ENCODE results near the gene MALT1. TPM values are rescaled to one million over a fixed set of nuclear protein-coding genes. Genes with fewer than 3 reads are reported as not detected.

Gene MALT1
- total RNA-seq, 1 experiment from 2014 or later = 22.6 TPM

DNA sequence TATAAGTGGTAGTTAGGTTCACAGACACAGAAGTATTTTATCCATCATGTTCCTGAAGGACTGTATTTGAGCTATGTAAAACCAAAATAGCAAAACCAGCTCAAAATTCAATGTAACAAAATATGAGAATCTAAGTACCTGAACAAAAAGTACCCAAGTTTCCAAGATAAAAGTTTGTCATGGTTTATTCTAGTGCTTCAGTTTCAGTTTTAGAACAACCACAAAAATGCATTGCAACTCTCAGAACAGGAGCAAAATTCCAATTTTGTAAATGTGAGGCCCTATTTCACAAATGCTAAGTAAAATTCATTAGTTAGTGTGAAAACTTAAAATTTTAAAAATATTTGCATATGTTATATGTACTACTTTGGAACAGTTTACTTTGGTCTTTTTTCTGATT, 37.4 kb upstream of the MALT1 start:
- H3K4me1 ChIP-seq = peaks cover 13% of the 10 kb centered on the region
- peaks cover 8% of the 10 kb centered on the region for H3K4me1 Mint-ChIP-seq (ENCODE audit: low read depth, unreplicated experiment)
- no peaks in the 10 kb centered on the region for H3K27me3 Mint-ChIP-seq (ENCODE audit: insufficient read depth, unreplicated experiment)
- TF ChIP-seq, protein P1, sequence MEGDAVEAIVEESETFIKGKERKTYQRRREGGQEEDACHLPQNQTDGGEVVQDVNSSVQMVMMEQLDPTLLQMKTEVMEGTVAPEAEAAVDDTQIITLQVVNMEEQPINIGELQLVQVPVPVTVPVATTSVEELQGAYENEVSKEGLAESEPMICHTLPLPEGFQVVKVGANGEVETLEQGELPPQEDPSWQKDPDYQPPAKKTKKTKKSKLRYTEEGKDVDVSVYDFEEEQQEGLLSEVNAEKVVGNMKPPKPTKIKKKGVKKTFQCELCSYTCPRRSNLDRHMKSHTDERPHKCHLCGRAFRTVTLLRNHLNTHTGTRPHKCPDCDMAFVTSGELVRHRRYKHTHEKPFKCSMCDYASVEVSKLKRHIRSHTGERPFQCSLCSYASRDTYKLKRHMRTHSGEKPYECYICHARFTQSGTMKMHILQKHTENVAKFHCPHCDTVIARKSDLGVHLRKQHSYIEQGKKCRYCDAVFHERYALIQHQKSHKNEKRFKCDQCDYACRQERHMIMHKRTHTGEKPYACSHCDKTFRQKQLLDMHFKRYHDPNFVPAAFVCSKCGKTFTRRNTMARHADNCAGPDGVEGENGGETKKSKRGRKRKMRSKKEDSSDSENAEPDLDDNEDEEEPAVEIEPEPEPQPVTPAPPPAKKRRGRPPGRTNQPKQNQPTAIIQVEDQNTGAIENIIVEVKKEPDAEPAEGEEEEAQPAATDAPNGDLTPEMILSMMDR (IDR thresholded peaks at IDR 0.05; ENCODE audit: insufficient read depth in 1 of 2, low read depth in 1 of 2, low read length in 1 of 2, severe bottlenecking in 1 of 2, unreplicated experiment in 1 of 2) = no peak
- BruUV-seq (replicated peaks) = no TSS peak
- CTCF ChIA-PET = no interaction called here
- DNase-seq = no peak
- H3K27me3 ChIP-seq (replicated peaks; ENCODE audit: control insufficient read depth, insufficient read depth, low read length) = no peaks in the 10 kb centered on the region
- H3K9me3 Mint-ChIP-seq (ENCODE audit: unreplicated experiment) = no peaks in the 10 kb centered on the region
- H3K36me3 ChIP-seq (ENCODE audit: control insufficient read depth, insufficient read depth, low read length) = no peaks in the 10 kb centered on the region
- intact Hi-C loops (cut with micrococcal nuclease; ENCODE audit: unreplicated experiment) = no loop called here
- POLR2A ChIA-PET = no interaction called here
- H3K36me3 Mint-ChIP-seq (ENCODE audit: insufficient read depth, unreplicated experiment) = peaks cover 8% of the 10 kb centered on the region
- H3K9me3 ChIP-seq = no peaks in the 10 kb centered on the region
- no peak overlapping the region for H3K4me3 Mint-ChIP-seq (ENCODE audit: unreplicated experiment)
- no peak overlapping the region for H3K4me3 ChIP-seq (ENCODE audit: low read depth, low read length)
- H3K27ac Mint-ChIP-seq (ENCODE audit: unreplicated experiment) = no peak overlapping the region

DNA sequence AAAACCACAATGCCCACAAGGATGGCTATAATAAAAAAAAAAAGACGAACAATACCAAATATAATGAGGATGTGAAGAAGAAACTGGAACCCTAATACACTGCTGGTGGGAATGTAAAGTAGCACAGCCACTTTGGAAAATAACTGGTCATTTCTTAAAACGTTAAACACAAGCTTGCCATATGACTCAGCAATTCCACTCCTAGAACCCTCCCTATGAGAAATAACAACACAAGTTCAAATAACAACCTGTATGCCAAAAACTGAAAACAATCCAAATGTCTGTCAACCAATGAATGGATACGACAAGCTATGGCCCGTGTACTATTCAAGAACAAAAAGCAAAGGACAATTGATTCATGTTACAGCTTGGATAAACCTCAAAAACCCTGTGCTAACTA, 35.4 kb upstream of the MALT1 start:
- no peak overlapping the region for H3K4me3 Mint-ChIP-seq (ENCODE audit: unreplicated experiment)
- H3K27ac Mint-ChIP-seq (ENCODE audit: unreplicated experiment) = no peak overlapping the region
- intact Hi-C loops (cut with micrococcal nuclease; ENCODE audit: unreplicated experiment) = no loop called here

DNA sequence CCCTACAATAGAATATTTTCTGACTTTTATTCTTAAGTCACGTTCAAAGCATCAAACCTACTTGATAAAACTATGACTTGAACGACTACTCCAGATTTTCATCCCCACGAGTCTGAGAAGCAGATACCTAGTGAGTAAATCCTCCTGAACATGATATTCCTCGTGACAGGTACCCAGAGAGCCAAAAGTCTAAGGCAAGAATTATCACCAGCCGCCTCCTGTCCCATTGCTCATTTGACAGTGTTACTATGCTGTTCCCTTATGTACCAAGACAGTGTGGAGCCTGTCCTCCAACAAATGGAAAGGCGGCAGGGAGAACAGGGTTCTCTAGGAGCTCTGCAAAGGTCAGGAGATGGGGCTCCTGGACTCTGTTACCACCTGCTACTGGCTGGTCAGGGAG, 34.1 kb upstream of the MALT1 start:
- no peaks in the 10 kb centered on the region for H3K4me1 ChIP-seq
- no peaks in the 10 kb centered on the region for H3K36me3 ChIP-seq (ENCODE audit: control insufficient read depth, insufficient read depth, low read length)
- POLR2A ChIA-PET = no interaction called here
- Mint-ChIP-seq H3K27me3 (ENCODE audit: insufficient read depth, unreplicated experiment) (no peaks in the 10 kb centered on the region), H3K9me3 (ENCODE audit: unreplicated experiment) (no peaks in the 10 kb centered on the region), H3K36me3 (ENCODE audit: insufficient read depth, unreplicated experiment) (no peaks in the 10 kb centered on the region), H3K27ac (ENCODE audit: unreplicated experiment) (no peak overlapping the region), H3K4me3 (ENCODE audit: unreplicated experiment) (no peak overlapping the region), H3K4me1 (ENCODE audit: low read depth, unreplicated experiment) (no peaks in the 10 kb centered on the region)
- DNase-seq = no peak
- no peak overlapping the region for H3K4me3 ChIP-seq (ENCODE audit: low read depth, low read length)
- H3K9me3 ChIP-seq = no peaks in the 10 kb centered on the region
- CTCF ChIA-PET = no interaction called here
- no TSS peak for BruUV-seq (replicated peaks)
- TF ChIP-seq, protein P1 (IDR thresholded peaks at IDR 0.05; ENCODE audit: insufficient read depth in 1 of 2, low read depth in 1 of 2, low read length in 1 of 2, severe bottlenecking in 1 of 2, unreplicated experiment in 1 of 2) = no peak
- intact Hi-C loops (cut with micrococcal nuclease; ENCODE audit: unreplicated experiment) = no loop called here
- no peaks in the 10 kb centered on the region for H3K27me3 ChIP-seq (replicated peaks; ENCODE audit: control insufficient read depth, insufficient read depth, low read length)

More for the DNA sequence above, 35.4 kb upstream of the MALT1 start:
- Mint-ChIP-seq H3K4me1 (ENCODE audit: low read depth, unreplicated experiment) (no peaks in the 10 kb centered on the region), H3K36me3 (ENCODE audit: insufficient read depth, unreplicated experiment) (no peaks in the 10 kb centered on the region), H3K27me3 (ENCODE audit: insufficient read depth, unreplicated experiment) (no peaks in the 10 kb centered on the region), H3K9me3 (ENCODE audit: unreplicated experiment) (no peaks in the 10 kb centered on the region)
- POLR2A ChIA-PET = no interaction called here
- Histone ChIP-seq H3K9me3 (no peaks in the 10 kb centered on the region), H3K4me3 (ENCODE audit: low read depth, low read length) (no peak overlapping the region), H3K36me3 (ENCODE audit: control insufficient read depth, insufficient read depth, low read length) (no peaks in the 10 kb centered on the region), H3K4me1 (no peaks in the 10 kb centered on the region), H3K27me3 (replicated peaks; ENCODE audit: control insufficient read depth, insufficient read depth, low read length) (no peaks in the 10 kb centered on the region)
- CTCF ChIA-PET = no interaction called here
- TF ChIP-seq, protein P1 (IDR thresholded peaks at IDR 0.05; ENCODE audit: insufficient read depth in 1 of 2, low read depth in 1 of 2, low read length in 1 of 2, severe bottlenecking in 1 of 2, unreplicated experiment in 1 of 2) = no peak
- DNase-seq = no peak
- no TSS peak for BruUV-seq (replicated peaks)

Measured in Caco-2 (cell line).